Parathyroid adenoma (tissue), 2 donors: ENCODE data around the gene BCL11B.

Experiments used
- H2AFZ ChIP-seq: fragments of 300-600 bp; sonication (generic); one replicate; pipeline ENCODE4 v1.7.0; 2017; ENCODE audit warnings: antibody characterized with exemption, mild to moderate bottlenecking
- H3K27ac ChIP-seq: fragments of 300-600 bp; sonication (generic); one replicate; pipeline ENCODE4 v1.7.0; 2017
- H3K27me3 ChIP-seq: fragments of 300-600 bp; sonication (generic); one replicate; pipeline ENCODE4 v1.7.0; 2017; ENCODE audit warnings: low read length; ENCODE audit not compliant: control insufficient read depth, insufficient read depth
- H3K36me3 ChIP-seq: fragments of 300-600 bp; sonication (generic); one replicate; pipeline ENCODE4 v1.7.0; 2017; ENCODE audit warnings: low read length; ENCODE audit not compliant: control insufficient read depth, insufficient read depth
- H3K4me1 ChIP-seq: fragments of 300-600 bp; sonication (generic); one replicate; pipeline ENCODE4 v1.7.0; 2017; ENCODE audit warnings: control low read depth
- H3K4me2 ChIP-seq: fragments of 300-600 bp; sonication (generic); one replicate; pipeline ENCODE4 v1.7.0; 2017; ENCODE audit warnings: low read length
- H3K4me3 ChIP-seq: fragments of 300-600 bp; sonication (generic); one replicate; pipeline ENCODE4 v1.7.0; 2017; ENCODE audit warnings: low read depth, low read length
- H3K79me2 ChIP-seq: fragments of 300-600 bp; sonication (generic); one replicate; pipeline ENCODE4 v1.7.0; 2017; ENCODE audit warnings: control low read depth
- H3K9ac ChIP-seq: fragments of 300-600 bp; sonication (generic); one replicate; pipeline ENCODE4 v1.7.0; 2017; ENCODE audit warnings: mild to moderate bottlenecking
- H3K9me3 ChIP-seq: fragments of 300-600 bp; sonication (generic); one replicate; pipeline ENCODE4 v1.7.0; 2017; ENCODE audit warnings: low read length; ENCODE audit not compliant: control insufficient read depth
- TF ChIP-seq, protein P1 (sequence below): fragments of 300-600 bp; sonication (generic); IDR thresholded peaks from one replicate; pipeline ENCODE4 v1.7.0; 2017; ENCODE audit warnings: antibody characterized with exemption, mild to moderate bottlenecking
- donor health status: primary hyperparathyroidism.

The BCL11B gene

DNA sequence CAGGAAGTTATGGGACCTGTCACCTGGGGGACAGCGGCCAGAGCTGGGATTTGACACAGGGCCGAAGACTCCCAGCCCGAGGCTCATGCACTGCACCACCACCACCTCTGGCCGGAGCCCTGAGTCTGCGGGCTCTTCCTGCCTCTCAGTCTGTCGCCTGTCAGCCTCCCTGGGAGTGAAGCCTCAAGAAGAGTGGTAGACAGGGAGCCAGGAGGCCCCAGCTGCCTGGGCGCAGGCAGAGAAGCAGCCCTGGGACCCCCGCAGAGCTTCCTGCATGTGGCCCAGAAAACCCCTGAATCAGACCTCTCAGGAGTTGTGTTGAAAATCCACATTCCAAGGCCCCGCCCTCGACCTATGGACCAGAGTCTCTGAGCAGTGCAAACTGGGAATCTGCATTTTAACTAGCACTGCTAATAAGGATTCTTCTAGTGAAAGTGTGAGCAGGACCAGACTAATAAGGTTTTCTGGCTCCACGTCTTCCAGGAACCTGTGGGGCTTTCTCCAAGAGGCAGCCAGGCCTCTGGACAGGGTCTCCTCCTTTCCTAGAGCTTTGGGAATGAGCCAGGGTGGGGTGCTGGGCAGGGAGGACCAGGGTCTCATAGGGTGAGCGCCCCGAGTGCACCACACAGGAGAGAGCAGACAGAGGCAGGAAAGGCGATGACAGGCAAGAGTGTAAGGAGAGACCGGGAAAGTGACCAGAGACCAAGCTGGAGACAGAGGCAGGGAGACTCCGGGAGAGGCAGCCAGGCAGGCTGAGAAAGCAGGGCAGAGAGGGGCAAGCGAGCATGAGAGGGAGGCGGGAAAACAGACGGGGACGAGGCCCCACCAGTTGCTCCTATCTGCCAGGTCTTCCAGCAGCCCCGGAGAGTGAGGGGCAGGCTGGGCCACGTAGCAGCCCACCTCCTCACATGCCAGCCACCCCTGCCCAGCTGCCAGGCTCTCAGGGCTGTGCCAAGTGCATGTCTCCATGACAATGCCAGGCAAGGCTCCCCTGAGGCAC lies 112.4 kb downstream of the BCL11B start:
- Histone ChIP-seq H3K9ac (no peak overlapping the region), H3K4me3 (no peak overlapping the region), H3K4me1 (no peaks in the 10 kb centered on the region), H3K27me3 (no peaks in the 10 kb centered on the region), H3K9me3 (no peaks in the 10 kb centered on the region), H3K4me2 (no peak overlapping the region), H3K36me3 (no peaks in the 10 kb centered on the region), H3K79me2 (no peaks in the 10 kb centered on the region), H3K27ac (no peak overlapping the region), H2AFZ (no peak overlapping the region)
- TF ChIP-seq, protein P1, sequence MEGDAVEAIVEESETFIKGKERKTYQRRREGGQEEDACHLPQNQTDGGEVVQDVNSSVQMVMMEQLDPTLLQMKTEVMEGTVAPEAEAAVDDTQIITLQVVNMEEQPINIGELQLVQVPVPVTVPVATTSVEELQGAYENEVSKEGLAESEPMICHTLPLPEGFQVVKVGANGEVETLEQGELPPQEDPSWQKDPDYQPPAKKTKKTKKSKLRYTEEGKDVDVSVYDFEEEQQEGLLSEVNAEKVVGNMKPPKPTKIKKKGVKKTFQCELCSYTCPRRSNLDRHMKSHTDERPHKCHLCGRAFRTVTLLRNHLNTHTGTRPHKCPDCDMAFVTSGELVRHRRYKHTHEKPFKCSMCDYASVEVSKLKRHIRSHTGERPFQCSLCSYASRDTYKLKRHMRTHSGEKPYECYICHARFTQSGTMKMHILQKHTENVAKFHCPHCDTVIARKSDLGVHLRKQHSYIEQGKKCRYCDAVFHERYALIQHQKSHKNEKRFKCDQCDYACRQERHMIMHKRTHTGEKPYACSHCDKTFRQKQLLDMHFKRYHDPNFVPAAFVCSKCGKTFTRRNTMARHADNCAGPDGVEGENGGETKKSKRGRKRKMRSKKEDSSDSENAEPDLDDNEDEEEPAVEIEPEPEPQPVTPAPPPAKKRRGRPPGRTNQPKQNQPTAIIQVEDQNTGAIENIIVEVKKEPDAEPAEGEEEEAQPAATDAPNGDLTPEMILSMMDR, result no peak

- Histone ChIP-seq H2AFZ (no peak overlapping the region), H3K9me3 (no peaks in the 10 kb centered on the region), H3K36me3 (no peaks in the 10 kb centered on the region), H3K27ac (no peak overlapping the region), H3K4me1 (no peaks in the 10 kb centered on the region), H3K4me3 (no peak overlapping the region), H3K79me2 (no peaks in the 10 kb centered on the region), H3K4me2 (no peak overlapping the region), H3K27me3 (no peaks in the 10 kb centered on the region), H3K9ac (no peak overlapping the region)
- TF ChIP-seq, protein P1, result no peak
Observed at GRCh38 chr14:99158646-99159165, 113.3 kb downstream of the BCL11B start.

GRCh38 chr14:99158150-99158549 lies 113.8 kb downstream of the BCL11B start:
- Histone ChIP-seq H3K4me3 (no peak overlapping the region), H3K4me1 (no peaks in the 10 kb centered on the region), H3K27me3 (no peaks in the 10 kb centered on the region), H3K4me2 (no peak overlapping the region), H3K79me2 (no peaks in the 10 kb centered on the region), H3K9me3 (no peaks in the 10 kb centered on the region), H3K27ac (no peak overlapping the region), H3K9ac (no peak overlapping the region), H3K36me3 (no peaks in the 10 kb centered on the region), H2AFZ (no peak overlapping the region)
- TF ChIP-seq, protein P1, result no peak

GRCh38 chr14:99157676-99158075 lies 114.3 kb downstream of the BCL11B start:
- H3K27ac ChIP-seq, result no peak overlapping the region
- TF ChIP-seq, protein P1, result no peak
- no peaks in the 10 kb centered on the region for H3K79me2 ChIP-seq
- H3K4me3 ChIP-seq, result no peak overlapping the region
- H2AFZ ChIP-seq, result no peak overlapping the region
- H3K4me2 ChIP-seq, result no peak overlapping the region
- no peaks in the 10 kb centered on the region for H3K27me3 ChIP-seq
- no peaks in the 10 kb centered on the region for H3K4me1 ChIP-seq
- H3K9me3 ChIP-seq, result no peaks in the 10 kb centered on the region
- no peak overlapping the region for H3K9ac ChIP-seq
- H3K36me3 ChIP-seq, result no peaks in the 10 kb centered on the region
